Type B pancreatic cell (in vitro differentiated cells): ENCODE data around the gene SLC25A48. TPM values are rescaled to one million over a fixed set of nuclear protein-coding genes. Genes with fewer than 3 reads are reported as not detected.
A peak's percentile ranks its signal among the peaks of the same experiment; 100 is the strongest.

ENCODE experiments used
- DNase-seq: peaks from one replicate; pipeline ENCODE4 v3.0.0; 2021; ENCODE audit warnings: mixed read lengths; ENCODE audit not compliant: unreplicated experiment; ENCODE audit errors: extremely low spot score
- H3K27ac Mint-ChIP-seq: 2 replicates; pipeline ENCODE4 v1.8.0; 2021; ENCODE audit warnings: mild to moderate bottlenecking, mixed read lengths
- H3K27me3 Mint-ChIP-seq: 2 replicates; pipeline ENCODE4 v1.8.0; 2021; ENCODE audit warnings: mixed read lengths
- H3K36me3 Mint-ChIP-seq: 2 replicates; pipeline ENCODE4 v1.8.0; 2021; ENCODE audit warnings: mixed read lengths
- H3K4me1 Mint-ChIP-seq: one replicate; pipeline ENCODE4 v1.8.0; 2021; ENCODE audit warnings: mixed read lengths; ENCODE audit not compliant: unreplicated experiment
- H3K4me3 Mint-ChIP-seq: 2 replicates; pipeline ENCODE4 v1.8.0; 2021; ENCODE audit warnings: mild to moderate bottlenecking, mixed read lengths
- H3K9me3 Mint-ChIP-seq: 2 replicates; pipeline ENCODE4 v1.8.0; 2021; ENCODE audit warnings: mixed read lengths
- CTCF ChIP-seq: fragments of 200-600 bp; sonication (generic); conservative IDR thresholded peaks from 2 replicates; pipeline ENCODE4 v1.5.0; 2021; ENCODE audit warnings: antibody characterized with exemption, mild to moderate bottlenecking
- total RNA-seq: library from RNA; stranded (reverse); gene quantifications from 2 replicates; pipeline ENCODE4 v1.2.1, GENCODE V29; 2021; ENCODE audit warnings: low replicate concordance

SLC25A48 gene
- total RNA-seq, 1 donor from 2014 or later, result 8.2 TPM

GRCh38 chr5:135916638-135917263 is 82.3 kb downstream of the SLC25A48 start:
- Mint-ChIP-seq H3K4me1 (no peaks in the 10 kb centered on the region), H3K27ac (no peak overlapping the region), H3K36me3 (no peaks in the 10 kb centered on the region), H3K4me3 (no peak overlapping the region), H3K9me3 (no peaks in the 10 kb centered on the region), H3K27me3 (peaks cover 78% of the 10 kb centered on the region)
- TF ChIP-seq CTCF, result no peak
- DNase-seq, result no peak

- TF ChIP-seq CTCF, result no peak
- Mint-ChIP-seq H3K36me3 (no peaks in the 10 kb centered on the region), H3K4me1 (no peaks in the 10 kb centered on the region), H3K27me3 (peaks cover 77% of the 10 kb centered on the region), H3K4me3 (no peak overlapping the region), H3K9me3 (no peaks in the 10 kb centered on the region), H3K27ac (no peak overlapping the region)
- no peak for DNase-seq
These were observed 85.7 kb downstream of the SLC25A48 start for GRCh38 chr5:135920199-135920598.

GRCh38 chr5:135921388-135921787 is 86.9 kb downstream of the SLC25A48 start:
- DNase-seq, result no peak
- no peak for TF ChIP-seq CTCF
- no peaks in the 10 kb centered on the region for H3K36me3 Mint-ChIP-seq
- H3K4me3 Mint-ChIP-seq, result no peak overlapping the region
- no peak overlapping the region for H3K27ac Mint-ChIP-seq
- H3K9me3 Mint-ChIP-seq, result no peaks in the 10 kb centered on the region
- H3K4me1 Mint-ChIP-seq, result no peaks in the 10 kb centered on the region
- peaks cover 77% of the 10 kb centered on the region for H3K27me3 Mint-ChIP-seq

GRCh38 chr5:135930029-135930948 is 95.8 kb downstream of the SLC25A48 start:
- Mint-ChIP-seq H3K36me3 (no peaks in the 10 kb centered on the region), H3K4me1 (peaks cover 5% of the 10 kb centered on the region), H3K9me3 (no peaks in the 10 kb centered on the region), H3K4me3 (peak overlapping the region; percentile 85), H3K27ac (no peak overlapping the region), H3K27me3 (peaks cover 81% of the 10 kb centered on the region)
- peak; percentile 71 for DNase-seq
- peak; percentile 35 for TF ChIP-seq CTCF

GRCh38 chr5:135930949-135931295 is 96.5 kb downstream of the SLC25A48 start:
- H3K27me3 Mint-ChIP-seq, result peaks cover 77% of the 10 kb centered on the region
- no peak for TF ChIP-seq CTCF
- no peaks in the 10 kb centered on the region for H3K36me3 Mint-ChIP-seq
- no peak overlapping the region for H3K27ac Mint-ChIP-seq
- H3K4me1 Mint-ChIP-seq, result peaks cover 5% of the 10 kb centered on the region
- no peaks in the 10 kb centered on the region for H3K9me3 Mint-ChIP-seq
- peak overlapping the region; percentile 85 for H3K4me3 Mint-ChIP-seq
- no peak for DNase-seq
